Activated CD4-positive, alpha-beta T cell treated with anti-CD3 and anti-CD28 coated beads, Interleukin-2, amount 10 ng/mL, durations not matched to agents 24 days and 14 days (primary cell): ENCODE data around the gene CCDC169. TPM values are rescaled to one million over a fixed set of nuclear protein-coding genes. Genes with fewer than 3 reads are reported as not detected.

ENCODE experiments used
- DNase-seq: peaks from one replicate; pipeline ENCODE4 v3.0.0; 2022
- H3K27ac Mint-ChIP-seq: one replicate; pipeline ENCODE4 v1.8.0; 2022; ENCODE audit warnings: mild to moderate bottlenecking, mixed read lengths
- H3K27me3 Mint-ChIP-seq: one replicate; pipeline ENCODE4 v1.8.0; 2022; ENCODE audit warnings: mixed read lengths
- H3K36me3 Mint-ChIP-seq: one replicate; pipeline ENCODE4 v1.8.0; 2022; ENCODE audit warnings: low read depth, mild to moderate bottlenecking, mixed read lengths
- H3K4me1 Mint-ChIP-seq: one replicate; pipeline ENCODE4 v1.8.0; 2021; ENCODE audit warnings: mixed read lengths
- H3K4me3 Mint-ChIP-seq: one replicate; pipeline ENCODE4 v1.8.0; 2022; ENCODE audit warnings: mild to moderate bottlenecking, moderate library complexity, mixed read lengths
- H3K9me3 Mint-ChIP-seq: one replicate; pipeline ENCODE4 v1.8.0; 2021; ENCODE audit warnings: mixed read lengths
- intact Hi-C: fragments of 100-400 bp; cut with micrococcal nuclease; formaldehyde crosslinking; loops from one replicate; pipeline ENCODE4 v1.15.1; 2023
- total RNA-seq: library from RNA; stranded (reverse); gene quantifications from 2 replicates; pipeline ENCODE4 v1.2.3, GENCODE V29; 2022

CCDC169 gene
- total RNA-seq, 1 donor from 2014 or later = 0.35 TPM

GRCh38 chr13:36294096-36294495 is 3.5 kb downstream of the CCDC169 start:
- H3K27ac Mint-ChIP-seq = no peak overlapping the region
- H3K4me3 Mint-ChIP-seq = no peak overlapping the region
- peak; percentile 13 for DNase-seq
- intact Hi-C loops = loop anchor here (10.0 kb wide), 2 partner anchors 121 to 701 kb away; partner anchors contain the start of gene ALG5
- peaks cover 25% of the 10 kb centered on the region for H3K27me3 Mint-ChIP-seq
- H3K4me1 Mint-ChIP-seq = peaks cover 11% of the 10 kb centered on the region
- no peaks in the 10 kb centered on the region for H3K9me3 Mint-ChIP-seq
- H3K36me3 Mint-ChIP-seq = no peaks in the 10 kb centered on the region

DNA sequence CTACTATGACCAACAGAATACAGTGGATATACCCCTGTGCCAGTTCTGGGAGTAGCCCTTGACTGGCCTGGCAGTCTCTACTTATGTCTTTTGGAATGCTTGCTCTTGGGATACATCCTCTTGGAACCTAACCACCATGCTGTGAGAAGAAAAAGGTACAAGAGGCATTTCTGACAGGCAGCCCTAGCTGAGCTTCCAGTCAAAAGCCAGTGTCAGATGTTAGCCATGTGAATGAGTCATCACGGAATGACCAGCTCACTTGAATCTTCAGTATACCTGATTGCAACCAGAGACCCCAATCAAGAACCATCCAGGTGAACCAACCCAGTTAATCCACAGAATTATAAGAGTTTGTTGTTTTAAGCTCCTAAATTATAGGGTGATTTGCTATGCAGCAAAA is 4.1 kb downstream of the CCDC169 start:
- no peaks in the 10 kb centered on the region for H3K9me3 Mint-ChIP-seq
- H3K4me1 Mint-ChIP-seq = peaks cover 11% of the 10 kb centered on the region
- intact Hi-C loops = loop anchor here (10.0 kb wide), 2 partner anchors 121 to 701 kb away; partner anchors contain the start of gene ALG5
- peaks cover 19% of the 10 kb centered on the region for H3K27me3 Mint-ChIP-seq
- H3K36me3 Mint-ChIP-seq = no peaks in the 10 kb centered on the region
- no peak overlapping the region for H3K4me3 Mint-ChIP-seq
- peak; percentile 34 for DNase-seq
- H3K27ac Mint-ChIP-seq = no peak overlapping the region

DNA sequence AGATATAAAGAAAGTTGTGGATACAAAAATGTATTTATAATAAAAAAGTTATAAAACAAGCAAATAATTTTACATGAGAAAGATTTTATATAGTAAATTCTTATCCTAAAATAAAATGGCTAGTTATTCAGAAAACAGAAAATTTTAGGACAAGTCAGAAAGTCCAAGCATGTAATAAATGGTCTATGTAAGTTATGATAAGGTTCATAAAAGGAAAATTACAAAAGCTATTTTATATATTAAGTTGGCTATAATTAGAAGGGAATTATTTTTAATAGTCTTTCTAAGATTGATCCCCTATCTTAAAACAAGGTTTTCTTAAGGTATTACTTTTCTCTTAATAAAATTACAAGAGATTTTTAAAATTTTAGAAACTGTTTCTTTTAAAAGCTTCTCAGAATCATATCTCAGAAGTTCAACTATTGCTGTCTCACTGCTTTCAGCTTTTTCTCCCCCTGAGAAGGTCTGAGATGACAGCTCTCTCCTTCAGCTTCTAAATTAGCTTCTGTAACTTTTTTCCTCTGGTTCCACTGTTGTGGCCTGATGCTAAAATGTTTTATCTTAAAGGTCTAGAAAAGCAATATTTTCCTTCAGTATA is 8.7 kb downstream of the CCDC169 start:
- H3K27me3 Mint-ChIP-seq = peaks cover 15% of the 10 kb centered on the region
- intact Hi-C loops = no loop called here
- peak; percentile 7 for DNase-seq
- no peak overlapping the region for H3K4me3 Mint-ChIP-seq
- no peaks in the 10 kb centered on the region for H3K9me3 Mint-ChIP-seq
- no peak overlapping the region for H3K27ac Mint-ChIP-seq
- no peaks in the 10 kb centered on the region for H3K36me3 Mint-ChIP-seq
- H3K4me1 Mint-ChIP-seq = no peaks in the 10 kb centered on the region

DNA sequence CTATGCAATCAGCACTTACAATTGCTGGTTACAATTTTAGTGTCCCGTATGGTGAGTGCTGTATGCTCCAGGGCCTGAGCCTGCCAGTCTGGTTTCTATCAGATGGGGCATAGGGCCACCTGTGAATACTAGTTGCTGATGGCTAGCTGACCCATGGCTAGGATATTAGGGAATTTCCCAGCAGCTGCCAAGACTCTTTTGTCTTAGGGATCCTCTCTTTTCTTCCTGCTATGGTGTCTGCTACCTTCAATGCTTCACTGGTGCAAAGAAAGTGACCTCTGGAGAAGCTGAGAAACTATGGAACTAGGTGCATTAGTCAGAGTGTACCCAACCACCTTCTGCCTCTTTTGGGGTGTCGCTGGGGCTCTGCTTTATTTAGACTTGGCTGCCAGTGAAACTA is 11.6 kb downstream of the CCDC169 start:
- no peak overlapping the region for H3K27ac Mint-ChIP-seq
- H3K9me3 Mint-ChIP-seq = no peaks in the 10 kb centered on the region
- intact Hi-C loops = no loop called here
- peak; percentile 26 for DNase-seq
- no peaks in the 10 kb centered on the region for H3K4me1 Mint-ChIP-seq
- H3K4me3 Mint-ChIP-seq = no peak overlapping the region
- peaks cover 12% of the 10 kb centered on the region for H3K27me3 Mint-ChIP-seq
- H3K36me3 Mint-ChIP-seq = no peaks in the 10 kb centered on the region

DNA sequence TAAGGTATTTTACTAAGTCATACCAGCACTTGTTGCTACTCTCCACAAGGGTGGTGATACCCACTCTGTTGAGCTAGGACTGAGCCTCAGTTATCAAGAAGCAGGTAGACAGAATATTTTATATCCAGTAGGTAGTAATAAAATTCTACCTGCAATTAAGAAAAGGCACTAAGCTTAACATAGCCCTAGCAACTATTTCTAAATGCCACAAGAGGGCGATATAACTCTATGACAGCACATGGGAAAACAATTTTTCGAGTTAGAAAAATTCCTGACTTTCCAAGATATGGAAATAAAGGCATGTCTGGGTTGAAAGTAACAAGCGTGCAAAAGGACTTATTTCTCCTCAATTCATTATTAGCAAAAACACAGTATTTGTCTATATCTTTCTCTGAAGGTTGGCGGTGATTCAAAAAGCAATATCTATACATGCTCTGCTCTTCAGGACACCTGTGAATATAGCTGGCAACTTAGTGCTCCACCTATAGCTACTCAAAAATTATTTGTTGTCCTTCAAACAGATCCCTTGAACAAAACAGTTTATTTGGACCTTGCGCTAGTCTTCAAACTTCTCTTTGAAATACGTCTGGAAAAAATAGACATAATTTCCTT is 14.7 kb downstream of the CCDC169 start:
- Mint-ChIP-seq H3K4me1 (no peaks in the 10 kb centered on the region), H3K36me3 (no peaks in the 10 kb centered on the region), H3K9me3 (no peaks in the 10 kb centered on the region), H3K27ac (no peak overlapping the region), H3K4me3 (no peak overlapping the region), H3K27me3 (peaks cover 20% of the 10 kb centered on the region)
- DNase-seq = peak; percentile 54
- intact Hi-C loops = loop anchor here (5.0 kb wide), 1 partner anchor 454 kb away; no protein-coding TSS in a partner anchor

DNA sequence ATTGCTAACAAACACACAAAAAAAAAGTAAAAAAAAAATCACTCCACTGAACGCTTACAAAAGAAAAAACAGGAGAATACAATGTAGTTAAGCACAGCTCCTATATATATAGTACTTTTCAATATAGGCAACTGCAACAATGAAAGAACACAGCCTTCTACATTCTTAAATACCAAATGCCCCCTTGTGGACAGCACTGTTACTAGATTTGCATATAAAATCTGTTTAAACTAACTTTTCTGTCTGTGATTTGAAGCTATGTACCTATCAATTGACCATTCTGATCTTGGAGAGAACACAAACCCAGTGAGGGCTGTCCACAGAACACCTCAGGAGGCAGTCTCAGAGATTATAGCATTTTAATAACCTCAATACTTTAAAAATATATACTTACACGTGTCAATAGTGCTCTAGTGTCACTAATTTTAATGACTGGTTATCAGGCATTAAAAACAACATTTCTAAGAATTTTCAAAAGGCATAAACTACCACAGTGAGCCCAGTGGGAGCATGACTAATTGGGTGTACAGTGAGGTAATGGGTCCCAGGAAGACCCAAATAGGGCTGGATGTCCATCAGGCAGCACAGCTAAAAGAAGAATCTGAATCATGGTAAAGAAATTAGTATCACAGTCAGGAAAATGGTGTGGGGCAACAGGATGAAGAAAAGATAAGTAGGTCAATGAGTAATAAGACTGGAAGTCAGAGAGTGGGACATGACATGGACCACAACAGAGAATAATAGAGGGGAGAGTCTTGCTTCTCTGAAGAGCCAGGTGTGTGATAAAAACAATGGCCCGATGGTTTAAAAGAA is 22.2 kb downstream of the CCDC169 start:
- Mint-ChIP-seq H3K4me3 (no peak overlapping the region), H3K36me3 (no peaks in the 10 kb centered on the region), H3K27me3 (peaks cover 15% of the 10 kb centered on the region), H3K9me3 (no peaks in the 10 kb centered on the region), H3K4me1 (no peaks in the 10 kb centered on the region), H3K27ac (no peak overlapping the region)
- intact Hi-C loops = loop anchor here (1.0 kb wide), 1 partner anchor 297 kb away; no protein-coding TSS in a partner anchor
- DNase-seq = peak; percentile 64

GRCh38 chr13:36273431-36273830 is 24.2 kb downstream of the CCDC169 start:
- H3K36me3 Mint-ChIP-seq = no peaks in the 10 kb centered on the region
- H3K4me3 Mint-ChIP-seq = no peak overlapping the region
- no peak for DNase-seq
- no peak overlapping the region for H3K27ac Mint-ChIP-seq
- peaks cover 15% of the 10 kb centered on the region for H3K27me3 Mint-ChIP-seq
- no peaks in the 10 kb centered on the region for H3K4me1 Mint-ChIP-seq
- H3K9me3 Mint-ChIP-seq = no peaks in the 10 kb centered on the region
- intact Hi-C loops = no loop called here

- intact Hi-C loops = no loop called here
- Mint-ChIP-seq H3K4me3 (no peak overlapping the region), H3K36me3 (no peaks in the 10 kb centered on the region), H3K27me3 (peaks cover 4% of the 10 kb centered on the region), H3K4me1 (no peaks in the 10 kb centered on the region), H3K27ac (no peak overlapping the region), H3K9me3 (peaks cover 4% of the 10 kb centered on the region)
- DNase-seq = no peak
Measured at GRCh38 chr13:36261976-36262375, 35.6 kb downstream of the CCDC169 start.

DNA sequence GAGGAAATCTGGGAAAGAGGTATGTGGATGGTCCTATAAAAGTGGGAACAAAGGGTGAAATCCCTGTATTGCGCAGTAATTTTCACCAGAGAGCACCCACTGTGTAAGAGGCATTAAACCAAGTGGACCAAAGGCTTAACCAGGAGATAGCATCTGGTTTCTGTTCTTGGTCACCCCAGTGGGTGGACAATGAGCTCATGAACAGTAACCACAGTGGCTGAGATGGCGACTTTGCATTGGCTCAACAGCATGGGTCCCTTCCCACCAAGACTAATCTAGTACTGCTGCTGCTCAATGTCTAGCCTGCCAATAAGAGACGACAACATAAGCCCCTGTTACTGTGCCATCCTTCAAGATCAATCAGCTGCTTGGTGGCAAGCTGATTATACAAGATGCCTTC is 36.6 kb downstream of the CCDC169 start:
- H3K27ac Mint-ChIP-seq = no peak overlapping the region
- DNase-seq = no peak
- no peak overlapping the region for H3K4me3 Mint-ChIP-seq
- H3K9me3 Mint-ChIP-seq = peaks cover 4% of the 10 kb centered on the region
- no peaks in the 10 kb centered on the region for H3K4me1 Mint-ChIP-seq
- intact Hi-C loops = no loop called here
- peaks cover 4% of the 10 kb centered on the region for H3K27me3 Mint-ChIP-seq
- no peaks in the 10 kb centered on the region for H3K36me3 Mint-ChIP-seq

DNA sequence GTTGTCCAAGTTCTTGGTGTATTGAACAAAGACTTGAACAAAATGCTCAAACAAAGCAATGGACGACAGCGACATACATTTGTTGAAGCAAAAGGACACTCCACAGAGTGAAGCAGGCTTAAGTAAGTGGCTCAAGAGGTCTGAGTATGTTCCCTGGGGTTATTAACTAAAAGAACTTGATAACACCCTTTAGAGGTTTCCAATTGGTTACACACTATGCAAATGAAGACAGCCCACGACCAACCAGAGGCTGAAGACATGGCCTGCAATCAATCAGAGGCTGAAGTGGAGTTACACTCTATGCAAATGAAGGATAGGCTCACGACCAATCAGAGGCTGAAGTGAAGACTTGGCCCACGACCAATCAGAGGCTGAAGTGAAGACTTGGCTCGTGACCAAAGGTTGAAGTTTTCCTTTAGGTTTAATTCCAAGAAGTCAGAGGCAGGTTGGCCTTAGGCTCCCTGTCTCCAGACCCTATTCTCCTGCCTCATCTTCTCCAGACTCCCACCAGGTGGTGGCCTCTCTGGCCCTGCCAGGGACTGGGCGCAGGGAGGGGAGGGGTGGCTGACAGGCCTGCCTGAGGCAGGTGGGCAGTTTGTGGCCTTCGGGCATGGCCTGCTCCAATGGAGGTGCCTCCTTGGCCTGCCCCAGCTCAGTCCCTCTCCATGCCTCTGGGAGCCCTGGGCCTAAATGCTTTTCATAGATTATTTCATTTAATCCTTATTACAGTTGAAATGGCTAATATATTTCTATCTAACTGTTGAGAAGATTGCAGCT is 38.1 kb downstream of the CCDC169 start:
- Mint-ChIP-seq H3K27me3 (peaks cover 4% of the 10 kb centered on the region), H3K9me3 (peaks cover 4% of the 10 kb centered on the region), H3K36me3 (no peaks in the 10 kb centered on the region), H3K4me1 (no peaks in the 10 kb centered on the region), H3K4me3 (no peak overlapping the region), H3K27ac (no peak overlapping the region)
- intact Hi-C loops = no loop called here
- no peak for DNase-seq

- H3K4me1 Mint-ChIP-seq = no peaks in the 10 kb centered on the region
- H3K27ac Mint-ChIP-seq = no peak overlapping the region
- DNase-seq = no peak
- no peaks in the 10 kb centered on the region for H3K36me3 Mint-ChIP-seq
- H3K9me3 Mint-ChIP-seq = peaks cover 4% of the 10 kb centered on the region
- no peak overlapping the region for H3K4me3 Mint-ChIP-seq
- H3K27me3 Mint-ChIP-seq = peaks cover 1% of the 10 kb centered on the region
- intact Hi-C loops = no loop called here
Measured at GRCh38 chr13:36258831-36259230, 38.8 kb downstream of the CCDC169 start.

GRCh38 chr13:36251526-36251925 is 46.1 kb downstream of the CCDC169 start:
- intact Hi-C loops = no loop called here
- H3K9me3 Mint-ChIP-seq = no peaks in the 10 kb centered on the region
- no peaks in the 10 kb centered on the region for H3K4me1 Mint-ChIP-seq
- H3K4me3 Mint-ChIP-seq = no peak overlapping the region
- H3K36me3 Mint-ChIP-seq = no peaks in the 10 kb centered on the region
- H3K27ac Mint-ChIP-seq = no peak overlapping the region
- no peaks in the 10 kb centered on the region for H3K27me3 Mint-ChIP-seq
- DNase-seq = no peak

DNA sequence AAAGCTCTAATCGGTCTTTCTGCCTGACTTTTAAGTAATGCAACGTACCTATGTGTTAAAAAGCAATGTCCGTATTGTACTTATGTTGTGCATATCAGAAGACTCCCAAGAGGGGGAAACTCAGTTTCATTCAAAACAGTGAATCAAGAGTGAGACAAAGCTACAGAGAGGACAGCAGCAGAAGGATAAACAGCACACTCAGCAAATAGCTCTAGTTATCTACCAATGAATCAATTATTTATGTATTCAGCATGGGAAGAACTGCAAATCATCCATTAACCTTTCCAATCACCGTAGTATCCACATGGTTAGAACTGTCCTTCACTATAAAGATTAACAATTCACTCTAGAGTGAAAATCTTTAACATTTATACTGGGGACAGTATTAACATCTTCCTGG is 46.6 kb downstream of the CCDC169 start:
- DNase-seq = no peak
- Mint-ChIP-seq H3K4me1 (no peaks in the 10 kb centered on the region), H3K9me3 (no peaks in the 10 kb centered on the region), H3K27ac (no peak overlapping the region), H3K36me3 (no peaks in the 10 kb centered on the region), H3K27me3 (no peaks in the 10 kb centered on the region), H3K4me3 (no peak overlapping the region)
- intact Hi-C loops = no loop called here
